H1 (cell line): ENCODE results near the gene FAM131A. TPM values are rescaled to one million over a fixed set of nuclear protein-coding genes. Genes with fewer than 3 reads are reported as not detected.

ENCODE experiments used
- PHF8 ChIP-seq: fragments of 200-600 bp; sonication (generic); conservative IDR thresholded peaks from 2 replicates; pipeline ENCODE4 v1.7.1; 2012; ENCODE audit warnings: low read depth, mild to moderate bottlenecking, inconsistent platforms, low read length, moderate library complexity
- SAP30 ChIP-seq: fragments of 300-600 bp; sonication (generic); IDR thresholded peaks from 2 replicates; pipeline ENCODE4 v1.7.1; 2012; ENCODE audit warnings: low read length, moderate library complexity, mild to moderate bottlenecking, inconsistent platforms; ENCODE audit not compliant: insufficient read depth, insufficient replicate concordance
- TBP ChIP-seq: IDR thresholded peaks from 2 replicates; pipeline ENCODE4 v1.6.1; 2011; ENCODE audit warnings: low read depth, low read length, improper control_type of control experiment
- YY1 ChIP-seq: IDR thresholded peaks from 2 replicates; pipeline ENCODE4 v1.6.1; 2011; ENCODE audit warnings: low read depth, mild to moderate bottlenecking, low read length
- ZNF274 ChIP-seq: IDR thresholded peaks from 2 replicates; pipeline ENCODE4 v1.7.0; 2012; ENCODE audit warnings: low read length, borderline replicate concordance; ENCODE audit errors: extremely low read depth
- polyA plus RNA-seq, 7 experiments: library from polyadenylated mRNA; depleted of rRNA in 3 of 7; stranded (reverse) in 5 of 7; unstranded in 2 of 7; fragments of >200 nt in 5 of 7; fragments of 200-250 nt in 2 of 7; gene quantifications; 1 replicate in 5 of 7; 2 replicates in 1 of 7; 4 replicates in 1 of 7; pipeline versions ENCODE4 v1.2.1 to v1.2.3, GENCODE V29; 2011 to 2013; ENCODE audit warnings: missing spikeins in 2 of 7, mixed read lengths in 2 of 7
- total RNA-seq: library from RNA; stranded (reverse); fragmentation: NEBNext Ultra II Directional; extraction: Animal tissue kit (Norgen Biotek cat#: 25700); gene quantifications from 2 replicates; pipeline ENCODE4 v1.2.1, GENCODE V29; 2021

Gene FAM131A
- total and polyA plus RNA-seq, 2 of the 8 experiments (the other 6 are each of a cell fraction or from before 2014, with no cell fraction given): 16.0 to 21.9 TPM

GRCh38 chr3:184298759-184299487 lies 38.5 kb upstream of the FAM131A start, which contains the start of gene PSMD2 (continued):
- TF ChIP-seq PHF8 (peak; percentile 92), SAP30 (no peak), YY1 (no peak), TBP (peak; percentile 66), ZNF274 (no peak)
